SU-DHL-6 (cell line): Measurements from ENCODE around the gene SIGLEC6.

Experiments used
- EZH2phosphoT487 ChIP-seq: fragments of 200-600 bp; sonication (generic), shearing (Covaris generic); conservative IDR thresholded peaks from 2 replicates; pipeline ENCODE4 v1.6.1; 2018; ENCODE audit warnings: mild to moderate bottlenecking, antibody characterized with exemption, low read length, moderate library complexity, mixed read lengths
- TF ChIP-seq, protein P1 (sequence below): fragments of 200-600 bp; sonication (generic); IDR thresholded peaks from one replicate; pipeline ENCODE4 v1.5.1; 2017; ENCODE audit warnings: antibody characterized with exemption, mild to moderate bottlenecking, low read length, moderate library complexity; ENCODE audit not compliant: insufficient read depth, poor library complexity, severe bottlenecking

DNA sequence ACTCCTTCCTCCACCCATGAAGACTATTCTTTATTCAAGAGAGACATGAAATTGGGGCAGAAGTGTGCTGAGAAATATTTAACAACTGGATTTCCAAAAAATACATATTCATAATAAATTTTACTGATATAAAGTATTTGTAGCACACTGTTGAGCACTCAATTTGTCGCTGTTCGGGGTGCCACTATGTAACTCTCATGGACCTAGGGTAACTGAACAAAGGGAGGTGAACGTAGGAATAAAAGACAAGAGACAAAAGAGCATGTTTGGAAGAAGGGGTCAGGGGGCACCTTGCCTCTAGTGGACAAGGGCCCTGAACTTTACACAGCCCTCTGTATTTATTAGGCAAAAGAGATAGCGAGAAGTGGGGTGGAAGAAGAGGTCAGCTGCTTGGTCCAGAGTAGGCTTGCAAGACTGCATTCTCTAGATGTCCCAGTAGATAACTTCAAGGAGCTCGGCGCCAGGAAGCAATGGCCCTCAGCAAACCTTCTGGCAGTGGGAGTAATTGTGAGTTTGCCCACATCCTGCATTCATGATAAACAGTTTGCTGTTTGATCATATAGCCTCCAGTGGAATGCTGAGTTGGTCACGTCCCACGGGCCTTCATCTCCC is 35.1 kb upstream of the SIGLEC6 start:
- TF ChIP-seq, protein P1, sequence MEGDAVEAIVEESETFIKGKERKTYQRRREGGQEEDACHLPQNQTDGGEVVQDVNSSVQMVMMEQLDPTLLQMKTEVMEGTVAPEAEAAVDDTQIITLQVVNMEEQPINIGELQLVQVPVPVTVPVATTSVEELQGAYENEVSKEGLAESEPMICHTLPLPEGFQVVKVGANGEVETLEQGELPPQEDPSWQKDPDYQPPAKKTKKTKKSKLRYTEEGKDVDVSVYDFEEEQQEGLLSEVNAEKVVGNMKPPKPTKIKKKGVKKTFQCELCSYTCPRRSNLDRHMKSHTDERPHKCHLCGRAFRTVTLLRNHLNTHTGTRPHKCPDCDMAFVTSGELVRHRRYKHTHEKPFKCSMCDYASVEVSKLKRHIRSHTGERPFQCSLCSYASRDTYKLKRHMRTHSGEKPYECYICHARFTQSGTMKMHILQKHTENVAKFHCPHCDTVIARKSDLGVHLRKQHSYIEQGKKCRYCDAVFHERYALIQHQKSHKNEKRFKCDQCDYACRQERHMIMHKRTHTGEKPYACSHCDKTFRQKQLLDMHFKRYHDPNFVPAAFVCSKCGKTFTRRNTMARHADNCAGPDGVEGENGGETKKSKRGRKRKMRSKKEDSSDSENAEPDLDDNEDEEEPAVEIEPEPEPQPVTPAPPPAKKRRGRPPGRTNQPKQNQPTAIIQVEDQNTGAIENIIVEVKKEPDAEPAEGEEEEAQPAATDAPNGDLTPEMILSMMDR, result no peak
- TF ChIP-seq EZH2phosphoT487, result no peak
